Neuronal stem cell (in vitro differentiated cells): ENCODE results near the gene FAM107B.

Experiments
- DNase-seq: peaks from one replicate; pipeline ENCODE4 v3.0.0-alpha.2; 2013; ENCODE audit warnings: low spot score
- H2AFZ ChIP-seq: one replicate; pipeline ENCODE4 v1.6.1; 2013; ENCODE audit warnings: mild to moderate bottlenecking, low read length, inconsistent platforms
- H2AK5ac ChIP-seq: 2 replicates; pipeline ENCODE4 v1.6.1; 2013; ENCODE audit warnings: low read depth, mild to moderate bottlenecking, inconsistent platforms, low read length, moderate library complexity, mixed read lengths
- H2BK120ac ChIP-seq: 2 replicates; pipeline ENCODE4 v1.6.1; 2013; ENCODE audit warnings: low read depth, mild to moderate bottlenecking, inconsistent platforms, low read length, moderate library complexity, mixed read lengths
- H2BK12ac ChIP-seq: one replicate; pipeline ENCODE4 v1.6.1; 2013; ENCODE audit warnings: low read length, inconsistent platforms
- H2BK15ac ChIP-seq: 2 replicates; pipeline ENCODE4 v1.6.1; 2013; ENCODE audit warnings: mild to moderate bottlenecking, low read length, inconsistent platforms, mixed read lengths
- H2BK5ac ChIP-seq: one replicate; pipeline ENCODE4 v1.6.1; 2013; ENCODE audit warnings: inconsistent platforms, mild to moderate bottlenecking, low read length, moderate library complexity
- H3K14ac ChIP-seq: one replicate; pipeline ENCODE4 v1.6.1; 2013; ENCODE audit warnings: low read length, inconsistent platforms
- H3K18ac ChIP-seq: 2 replicates; pipeline ENCODE4 v1.6.1; 2013; ENCODE audit warnings: low read length, inconsistent platforms
- H3K23ac ChIP-seq: 2 replicates; pipeline ENCODE4 v1.6.1; 2013; ENCODE audit warnings: low read depth, mild to moderate bottlenecking, mixed read lengths, low read length, inconsistent platforms; ENCODE audit not compliant: poor library complexity
- H3K27ac ChIP-seq: replicated peaks from 3 replicates; pipeline ENCODE4 v1.5.1; 2013; ENCODE audit warnings: low read length, inconsistent platforms
- H3K27me3 ChIP-seq, 3 experiments: 2 replicates each; pipeline ENCODE4 v1.6.1; 2013; ENCODE audit warnings: low read length in 3 of 3, mild to moderate bottlenecking in 2 of 3, inconsistent platforms in 1 of 3, low read depth in 1 of 3, mixed read lengths in 1 of 3, moderate library complexity in 1 of 3; ENCODE audit not compliant: control insufficient read depth in 3 of 3, insufficient read depth in 3 of 3
- H3K36me3 ChIP-seq, 2 donors: replicated peaks in 1 of 2; 2 replicates each; pipeline ENCODE4 v1.6.1; 2013; ENCODE audit warnings: low read length in 2 of 2; ENCODE audit not compliant: control insufficient read depth in 2 of 2, insufficient read depth in 2 of 2
- H3K4ac ChIP-seq: 2 replicates; pipeline ENCODE4 v1.6.1; 2013; ENCODE audit warnings: inconsistent platforms, mild to moderate bottlenecking, low read length, moderate library complexity
- H3K4me1 ChIP-seq, 2 donors: 1 replicate in 1 of 2; 2 replicates in 1 of 2; pipeline ENCODE4 v1.6.1; 2013; ENCODE audit warnings: low read length in 2 of 2, low read depth in 1 of 2; ENCODE audit not compliant: control insufficient read depth in 2 of 2, insufficient read depth in 1 of 2
- H3K4me2 ChIP-seq: one replicate; pipeline ENCODE4 v1.6.1; 2013; ENCODE audit warnings: mild to moderate bottlenecking, low read length, inconsistent platforms; ENCODE audit not compliant: insufficient read depth, poor library complexity, severe bottlenecking
- H3K4me3 ChIP-seq, 2 donors: 2 replicates each; pipeline ENCODE4 v1.5.1; 2013; ENCODE audit warnings: low read length in 2 of 2, mild to moderate bottlenecking in 2 of 2, inconsistent platforms in 1 of 2, moderate library complexity in 1 of 2
- H3K79me1 ChIP-seq: one replicate; pipeline ENCODE4 v1.6.1; 2013; ENCODE audit warnings: low read depth, mild to moderate bottlenecking, inconsistent platforms, low read length, moderate library complexity
- H3K9ac ChIP-seq: one replicate; pipeline ENCODE4 v1.6.1; 2013; ENCODE audit warnings: mild to moderate bottlenecking, low read depth, low read length, inconsistent platforms; ENCODE audit not compliant: poor library complexity
- H3K9me3 ChIP-seq, 2 donors: replicated peaks in 1 of 2; 2 replicates each; pipeline versions ENCODE3 to v1.6.1; 2013; ENCODE audit warnings: low read length in 2 of 2, mild to moderate bottlenecking in 2 of 2, inconsistent platforms in 1 of 2, low read depth in 1 of 2, mixed read lengths in 1 of 2, moderate library complexity in 1 of 2; ENCODE audit not compliant: control insufficient read depth in 2 of 2, insufficient read depth in 1 of 2
- H4K8ac ChIP-seq: one replicate; pipeline ENCODE4 v1.6.1; 2013; ENCODE audit warnings: low read depth, mild to moderate bottlenecking, inconsistent platforms, low read length, moderate library complexity
- H4K91ac ChIP-seq: one replicate; pipeline ENCODE4 v1.6.1; 2013; ENCODE audit warnings: low read length, low read depth, mild to moderate bottlenecking, inconsistent platforms; ENCODE audit not compliant: poor library complexity
- WGBS, 2 donors: extraction: QIAGEN DNeasy Blood & Tissue Kit; methylation state at CpG; one replicate each; pipeline ENCODE4 v1.1.7; 2013; ENCODE audit warnings: missing lambda C conversion rate in 2 of 2, mixed read lengths in 1 of 2; ENCODE audit not compliant: insufficient read length in 2 of 2, insufficient replicate concordance in 1 of 2; ENCODE audit errors: extremely low coverage in 2 of 2; 5-methylcytosine and 5-hydroxymethylcytosine counted together

Gene FAM107B

GRCh38 chr10:14776546-14776945 lies 1.8 kb upstream of the FAM107B start:
- no CpG with 5 or more reads among the region's 9 CpGs for WGBS, 2 donors
- Histone ChIP-seq H3K36me3 (no peaks in the 10 kb centered on the region), H3K27me3 (peaks cover 0 to 8% (median 0%) of the 10 kb centered on the region in 3 experiments), H3K79me1 (no peaks in the 10 kb centered on the region), H3K9me3 (no peaks in the 10 kb centered on the region), H3K27ac (no peak overlapping the region), H3K4ac (no peak overlapping the region), H3K4me2 (no peak overlapping the region), H2BK12ac (no peak overlapping the region), H2BK15ac (no peak overlapping the region), H3K4me3 (no peak overlapping the region), H2AK5ac (no peak overlapping the region), H3K4me1 (no peaks in the 10 kb centered on the region), H3K18ac (no peak overlapping the region), H2BK120ac (no peak overlapping the region), H4K8ac (no peak overlapping the region), H3K14ac (no peak overlapping the region), H2BK5ac (no peak overlapping the region), H3K9ac (no peak overlapping the region), H2AFZ (no peak overlapping the region), H4K91ac (no peak overlapping the region), H3K23ac (no peak overlapping the region)
- DNase-seq: no peak

- no peak overlapping the region for H3K4me2 ChIP-seq
- H3K79me1 ChIP-seq: no peaks in the 10 kb centered on the region
- no peak overlapping the region for H4K91ac ChIP-seq
- H2BK5ac ChIP-seq: no peak overlapping the region
- no peak overlapping the region for H3K18ac ChIP-seq
- no peak overlapping the region for H2BK120ac ChIP-seq
- no CpG with 5 or more reads among the region's 3 CpGs for WGBS, 2 donors
- no peak overlapping the region for H2AFZ ChIP-seq
- peaks cover 0 to 8% (median 0%) of the 10 kb centered on the region in 3 experiments for H3K27me3 ChIP-seq
- no peaks in the 10 kb centered on the region for H3K36me3 ChIP-seq
- no peaks in the 10 kb centered on the region for H3K4me1 ChIP-seq
- no peak overlapping the region for H3K4me3 ChIP-seq
- DNase-seq: no peak
- H2BK12ac ChIP-seq: no peak overlapping the region
- H2AK5ac ChIP-seq: no peak overlapping the region
- H3K9me3 ChIP-seq: no peaks in the 10 kb centered on the region
- H3K23ac ChIP-seq: no peak overlapping the region
- H3K27ac ChIP-seq: no peak overlapping the region
- H3K4ac ChIP-seq: no peak overlapping the region
- no peak overlapping the region for H3K14ac ChIP-seq
- no peak overlapping the region for H3K9ac ChIP-seq
- H4K8ac ChIP-seq: no peak overlapping the region
- H2BK15ac ChIP-seq: no peak overlapping the region
These were observed 959 bp upstream of the FAM107B start for GRCh38 chr10:14775656-14776055.

- Histone ChIP-seq H3K27ac (no peak overlapping the region), H3K23ac (no peak overlapping the region), H3K9ac (no peak overlapping the region), H3K27me3 (peaks cover 0 to 8% (median 0%) of the 10 kb centered on the region in 3 experiments), H2BK5ac (no peak overlapping the region), H2BK120ac (peak overlapping the region; percentile 39), H3K4me2 (no peak overlapping the region), H2AK5ac (no peak overlapping the region), H4K91ac (no peak overlapping the region), H2BK12ac (no peak overlapping the region), H3K4me3 (no peak overlapping the region), H3K36me3 (no peaks in the 10 kb centered on the region), H3K79me1 (no peaks in the 10 kb centered on the region), H3K14ac (no peak overlapping the region), H3K4me1 (no peaks in the 10 kb centered on the region), H3K4ac (no peak overlapping the region), H3K9me3 (no peaks in the 10 kb centered on the region), H3K18ac (peak overlapping the region; percentile 41), H2BK15ac (no peak overlapping the region), H4K8ac (no peak overlapping the region), H2AFZ (no peak overlapping the region)
- no CpG with 5 or more reads among the region's 22 CpGs for WGBS, 2 donors
- no peak for DNase-seq
These were observed 500 bp downstream of the FAM107B start for GRCh38 chr10:14774214-14774580.

GRCh38 chr10:14773551-14774213 lies 1.0 kb downstream of the FAM107B start:
- WGBS, 2 donors: no CpG with 5 or more reads among the region's 10 CpGs
- Histone ChIP-seq H3K27ac (no peak overlapping the region), H3K23ac (no peak overlapping the region), H3K9ac (no peak overlapping the region), H3K4ac (no peak overlapping the region), H2BK12ac (no peak overlapping the region), H3K4me3 (no peak overlapping the region), H2AFZ (no peak overlapping the region), H2AK5ac (no peak overlapping the region), H2BK5ac (no peak overlapping the region), H3K4me1 (no peaks in the 10 kb centered on the region), H2BK15ac (no peak overlapping the region), H3K18ac (no peak overlapping the region), H3K36me3 (no peaks in the 10 kb centered on the region), H3K79me1 (no peaks in the 10 kb centered on the region), H4K91ac (no peak overlapping the region), H3K27me3 (peaks cover 0 to 10% (median 0%) of the 10 kb centered on the region in 3 experiments), H4K8ac (no peak overlapping the region), H3K4me2 (no peak overlapping the region), H3K14ac (no peak overlapping the region), H2BK120ac (peak overlapping the region; percentile 39), H3K9me3 (no peaks in the 10 kb centered on the region)
- DNase-seq: no peak
